GM23338 (cell line): ENCODE results near the gene NAA16. TPM values are rescaled to one million over a fixed set of nuclear protein-coding genes. Genes with fewer than 3 reads are reported as not detected.

Source experiments
- ATAC-seq: fragments of 200-7000 bp; cut with Tn5 transposase; 3 replicates; pipeline ENCODE4 v1.9.1; 2020
- DNase-seq: peaks from one replicate; pipeline ENCODE4 v3.0.0-alpha.2; 2015; ENCODE audit warnings: low spot score
- H2AFZ ChIP-seq: fragments of 200-600 bp; sonication (generic); 2 replicates; pipeline ENCODE4 v1.8.0; 2016; ENCODE audit warnings: antibody characterized with exemption, mild to moderate bottlenecking, moderate library complexity
- H3F3A ChIP-seq: fragments of 200-600 bp; sonication (generic); replicated peaks from 2 replicates; pipeline ENCODE4 v1.8.0; 2017; ENCODE audit warnings: antibody characterized with exemption, mixed run types, low read depth
- H3K27ac ChIP-seq: fragments of 200-600 bp; sonication (generic); 2 replicates; pipeline ENCODE4 v1.6.1; 2016; ENCODE audit warnings: low read depth
- H3K27me3 ChIP-seq: fragments of 200-600 bp; sonication (generic); 2 replicates; pipeline ENCODE4 v1.8.0; 2016; ENCODE audit warnings: mild to moderate bottlenecking, mixed run types, moderate library complexity; ENCODE audit not compliant: insufficient read depth
- H3K36me3 ChIP-seq: fragments of 200-600 bp; sonication (generic); 2 replicates; pipeline ENCODE4 v1.8.0; 2016; ENCODE audit warnings: mild to moderate bottlenecking; ENCODE audit not compliant: insufficient read depth
- H3K4me1 ChIP-seq: fragments of 200-600 bp; sonication (generic); 2 replicates; pipeline ENCODE4 v1.8.0; 2016; ENCODE audit warnings: mild to moderate bottlenecking, moderate library complexity; ENCODE audit not compliant: insufficient read depth
- H3K4me2 ChIP-seq: fragments of 200-600 bp; sonication (generic); 2 replicates; pipeline ENCODE4 v1.7.1; 2017; ENCODE audit warnings: mixed run types
- H3K4me3 ChIP-seq: fragments of 200-600 bp; sonication (generic); 2 replicates; pipeline ENCODE4 v1.6.1; 2016; ENCODE audit warnings: mixed run types
- H3K79me2 ChIP-seq: fragments of 200-600 bp; sonication (generic); replicated peaks from 2 replicates; pipeline ENCODE4 v1.8.0; 2017; ENCODE audit warnings: mild to moderate bottlenecking; ENCODE audit not compliant: insufficient read depth
- H3K9me2 ChIP-seq: fragments of 200-600 bp; sonication (generic); 2 replicates; pipeline ENCODE4 v1.8.0; 2017; ENCODE audit not compliant: insufficient read depth
- H4K20me1 ChIP-seq: fragments of 200-600 bp; sonication (generic); replicated peaks from 2 replicates; pipeline ENCODE4 v1.8.0; 2017; ENCODE audit warnings: mild to moderate bottlenecking; ENCODE audit not compliant: insufficient read depth
- H3K27ac Mint-ChIP-seq: 2 replicates; pipeline ENCODE4 v1.8.0; 2020; ENCODE audit warnings: inconsistent platforms, mild to moderate bottlenecking, moderate library complexity, mixed read lengths
- H3K27me3 Mint-ChIP-seq: 3 replicates; pipeline ENCODE4 v1.8.0; 2022; ENCODE audit warnings: low read depth, mild to moderate bottlenecking, moderate library complexity, mixed read lengths, inconsistent platforms; ENCODE audit not compliant: insufficient read depth, poor library complexity
- H3K36me3 Mint-ChIP-seq: 3 replicates; pipeline ENCODE4 v1.8.0; 2021; ENCODE audit warnings: low read depth, mild to moderate bottlenecking, inconsistent platforms, moderate library complexity, mixed read lengths
- H3K4me1 Mint-ChIP-seq: 3 replicates; pipeline ENCODE4 v1.8.0; 2020; ENCODE audit warnings: mild to moderate bottlenecking, inconsistent platforms, mixed read lengths
- H3K4me3 Mint-ChIP-seq: 3 replicates; pipeline ENCODE4 v1.8.0; 2021; ENCODE audit warnings: moderate library complexity, mild to moderate bottlenecking, inconsistent platforms, mixed read lengths
- H3K9me3 Mint-ChIP-seq: 3 replicates; pipeline ENCODE4 v1.8.0; 2020; ENCODE audit warnings: moderate library complexity, mild to moderate bottlenecking, inconsistent platforms, mixed read lengths
- CREB1 ChIP-seq: fragments of 250-450 bp; sonication (Bioruptor Pico); IDR thresholded peaks from 2 replicates; pipeline ENCODE4 v1.5.0; 2020; ENCODE audit warnings: low read depth, mild to moderate bottlenecking, moderate library complexity
- CTCF ChIP-seq, 2 experiments: fragments of 200-600 bp in 1 of 2; sonication (generic) in 1 of 2; conservative IDR thresholded peaks; 2 replicates each; pipeline versions ENCODE4 v1.5.1 to v1.6.1; 2016 to 2017; ENCODE audit warnings: antibody characterized with exemption in 2 of 2, low read depth in 2 of 2, mild to moderate bottlenecking in 2 of 2, moderate library complexity in 1 of 2
- EZH2 ChIP-seq: fragments of 200-600 bp; sonication (generic); IDR thresholded peaks from one replicate; pipeline ENCODE4 v1.8.0; 2017; ENCODE audit warnings: antibody characterized with exemption, mild to moderate bottlenecking, low read depth; ENCODE audit not compliant: unreplicated experiment
- EZH2phosphoT487 ChIP-seq: fragments of 200-600 bp; sonication (generic); IDR thresholded peaks from one replicate; pipeline ENCODE4 v1.8.1; 2018; ENCODE audit warnings: antibody characterized with exemption; ENCODE audit not compliant: unreplicated experiment
- JUNB ChIP-seq: IDR thresholded peaks from one replicate; pipeline ENCODE4 v1.6.1; 2016; ENCODE audit warnings: antibody characterized with exemption; ENCODE audit not compliant: unreplicated experiment
- NANOG ChIP-seq: IDR thresholded peaks from 2 replicates; pipeline ENCODE4 v1.6.1; 2016; ENCODE audit warnings: antibody characterized with exemption, borderline replicate concordance
- POLR2AphosphoS5 ChIP-seq: IDR thresholded peaks from 2 replicates; pipeline ENCODE4 v1.6.1; 2016; ENCODE audit warnings: antibody characterized with exemption, low read depth
- REST ChIP-seq: IDR thresholded peaks from one replicate; pipeline ENCODE4 v1.6.1; 2018; ENCODE audit warnings: antibody characterized with exemption; ENCODE audit not compliant: unreplicated experiment
- STAT1 ChIP-seq: IDR thresholded peaks from one replicate; pipeline ENCODE4 v1.6.1; 2016; ENCODE audit warnings: antibody characterized with exemption; ENCODE audit not compliant: unreplicated experiment
- ZNF114 ChIP-seq: fragments of 250-450 bp; sonication (Bioruptor Pico); IDR thresholded peaks from 2 replicates; pipeline ENCODE4 v1.5.0; 2020; ENCODE audit warnings: mild to moderate bottlenecking, moderate library complexity
- ZNF331 ChIP-seq: fragments of 250-450 bp; sonication (Bioruptor Pico); IDR thresholded peaks from 2 replicates; pipeline ENCODE4 v1.5.0; 2020; ENCODE audit warnings: low read depth, mild to moderate bottlenecking, moderate library complexity
- ZNF462 ChIP-seq: fragments of 250-450 bp; sonication (Bioruptor Pico); IDR thresholded peaks from 2 replicates; pipeline ENCODE4 v1.5.0; 2020; ENCODE audit warnings: mild to moderate bottlenecking, moderate library complexity
- polyA plus RNA-seq: library from polyadenylated mRNA; unstranded; fragments of >200 nt; fragmentation: Nextera tagmentation; extraction: Ambion mirVana; gene quantifications from 2 replicates; pipeline ENCODE4 v1.2.1, GENCODE V29; 2016
- total RNA-seq: library from RNA; depleted of rRNA; stranded (reverse); fragments of >200 nt; shearing (Covaris generic); gene quantifications from 2 replicates; pipeline ENCODE4 v1.2.3, GENCODE V29; 2014
- TF ChIP-seq, protein P1 (sequence below): IDR thresholded peaks from 2 replicates; pipeline ENCODE4 v1.6.1; 2016; ENCODE audit warnings: antibody characterized with exemption

The NAA16 gene
- total and polyA plus RNA-seq, 2 experiments from 2014 or later = 42.3 to 51.7 TPM

GRCh38 chr13:41388143-41388881, 77.2 kb downstream of the NAA16 start:
- Mint-ChIP-seq H3K4me3 (no peak overlapping the region), H3K27ac (no peak overlapping the region), H3K36me3 (no peaks in the 10 kb centered on the region), H3K9me3 (no peaks in the 10 kb centered on the region), H3K4me1 (no peaks in the 10 kb centered on the region), H3K27me3 (peaks cover 3% of the 10 kb centered on the region)
- H3K27me3 ChIP-seq = no peaks in the 10 kb centered on the region
- H3K4me1 ChIP-seq = no peaks in the 10 kb centered on the region
- H3K4me3 ChIP-seq = no peak overlapping the region
- no peak overlapping the region for H3K4me2 ChIP-seq
- no peaks in the 10 kb centered on the region for H4K20me1 ChIP-seq
- no peaks in the 10 kb centered on the region for H3F3A ChIP-seq
- DNase-seq = no peak
- TF ChIP-seq EZH2phosphoT487 = no peak
- no peak for TF ChIP-seq STAT1
- TF ChIP-seq EZH2 = no peak
- no peak for TF ChIP-seq ZNF462 (CRISPR knock-in tag)
- TF ChIP-seq, protein P1, sequence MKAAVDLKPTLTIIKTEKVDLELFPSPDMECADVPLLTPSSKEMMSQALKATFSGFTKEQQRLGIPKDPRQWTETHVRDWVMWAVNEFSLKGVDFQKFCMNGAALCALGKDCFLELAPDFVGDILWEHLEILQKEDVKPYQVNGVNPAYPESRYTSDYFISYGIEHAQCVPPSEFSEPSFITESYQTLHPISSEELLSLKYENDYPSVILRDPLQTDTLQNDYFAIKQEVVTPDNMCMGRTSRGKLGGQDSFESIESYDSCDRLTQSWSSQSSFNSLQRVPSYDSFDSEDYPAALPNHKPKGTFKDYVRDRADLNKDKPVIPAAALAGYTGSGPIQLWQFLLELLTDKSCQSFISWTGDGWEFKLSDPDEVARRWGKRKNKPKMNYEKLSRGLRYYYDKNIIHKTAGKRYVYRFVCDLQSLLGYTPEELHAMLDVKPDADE = no peak
- no peak for TF ChIP-seq CREB1 (CRISPR knock-in tag)
- no peak for TF ChIP-seq REST
- TF ChIP-seq CTCF (conservative IDR thresholded peaks at IDR 0.05; ENCODE audit: low read depth in 2 of 2) = no peak
- TF ChIP-seq JUNB = no peak
- TF ChIP-seq ZNF331 = no peak
- TF ChIP-seq NANOG = no peak
- TF ChIP-seq ZNF114 = no peak
- TF ChIP-seq POLR2AphosphoS5 = no peak
- ATAC-seq = no peak
- no peaks in the 10 kb centered on the region for H3K79me2 ChIP-seq
- no peak overlapping the region; the same call in 1 of the 2 replicates for H3K27ac ChIP-seq
- no peaks in the 10 kb centered on the region for H3K36me3 ChIP-seq
- 0 out of 2 replicates have a peak, but pooled peaks cover 8% of the 10 kb centered on the region for H3K9me2 ChIP-seq
- no peak overlapping the region; the same call in 1 of the 2 replicates for H2AFZ ChIP-seq
